Fibroblast of gingiva (primary cell): Measurements from ENCODE around the gene SOX13.
A peak's percentile ranks its signal among the peaks of the same experiment; 100 is the strongest.

Experiments
- DNase-seq: peaks from one replicate; pipeline ENCODE4 v3.0.0-alpha.2; 2011; ENCODE audit warnings: low read depth

Gene SOX13

DNA sequence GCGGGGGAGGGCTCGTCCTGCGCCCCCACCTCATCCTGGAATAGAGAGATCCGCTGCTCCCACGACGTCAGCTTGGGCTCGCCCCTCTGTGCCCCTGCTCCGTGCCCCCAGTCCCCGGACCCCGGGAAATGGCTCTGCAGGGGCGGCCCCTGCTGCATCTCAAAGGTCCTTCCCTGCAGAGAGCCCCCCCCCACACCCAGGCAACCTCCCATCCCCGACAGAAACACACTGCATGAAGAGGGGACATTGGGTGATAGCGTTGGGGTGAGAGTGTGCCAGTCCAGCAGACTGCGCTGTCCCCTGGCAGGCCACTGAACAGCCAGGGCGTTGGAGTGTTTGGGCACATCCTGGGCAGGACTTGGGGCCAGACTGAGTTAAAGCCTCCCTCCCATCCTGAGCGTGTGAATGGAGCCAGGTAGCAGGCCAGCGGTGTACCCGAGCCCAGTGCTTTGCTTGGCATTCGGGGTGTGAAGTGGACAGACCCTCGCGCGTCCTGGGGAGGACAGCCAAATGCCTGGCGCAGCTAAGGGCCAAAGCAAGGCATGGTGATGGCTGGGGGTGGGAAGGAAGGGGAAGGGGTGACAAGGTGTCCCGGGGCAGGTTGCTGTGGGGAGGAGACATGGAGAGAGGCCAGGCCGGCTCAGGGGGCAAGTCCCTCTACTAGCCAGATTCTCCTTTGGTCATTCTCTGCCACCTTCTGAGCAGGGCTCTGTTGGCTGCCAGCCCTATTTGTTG lies 79.6 kb downstream of the SOX13 start:
- no peak for DNase-seq

DNA sequence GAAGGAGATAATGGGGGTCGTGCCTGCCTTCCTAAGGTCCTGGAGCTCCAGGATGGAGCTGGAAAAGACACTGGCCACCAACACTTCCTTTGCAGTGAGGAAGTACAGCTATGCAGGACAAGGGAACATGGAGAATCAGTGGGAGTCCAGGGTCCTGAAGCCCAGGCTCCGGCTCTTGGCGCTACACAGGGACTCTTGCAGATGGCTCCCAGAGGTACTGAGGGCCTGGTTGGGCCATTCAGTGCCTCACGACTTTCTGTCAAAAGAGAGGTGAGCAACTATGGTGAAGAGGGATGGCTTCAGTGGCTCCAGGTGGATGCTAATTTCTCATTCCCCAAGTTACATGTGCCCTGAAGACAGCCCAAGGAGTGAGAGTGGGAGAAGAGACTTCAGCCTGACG lies 80.8 kb downstream of the SOX13 start:
- DNase-seq, result no peak

DNA sequence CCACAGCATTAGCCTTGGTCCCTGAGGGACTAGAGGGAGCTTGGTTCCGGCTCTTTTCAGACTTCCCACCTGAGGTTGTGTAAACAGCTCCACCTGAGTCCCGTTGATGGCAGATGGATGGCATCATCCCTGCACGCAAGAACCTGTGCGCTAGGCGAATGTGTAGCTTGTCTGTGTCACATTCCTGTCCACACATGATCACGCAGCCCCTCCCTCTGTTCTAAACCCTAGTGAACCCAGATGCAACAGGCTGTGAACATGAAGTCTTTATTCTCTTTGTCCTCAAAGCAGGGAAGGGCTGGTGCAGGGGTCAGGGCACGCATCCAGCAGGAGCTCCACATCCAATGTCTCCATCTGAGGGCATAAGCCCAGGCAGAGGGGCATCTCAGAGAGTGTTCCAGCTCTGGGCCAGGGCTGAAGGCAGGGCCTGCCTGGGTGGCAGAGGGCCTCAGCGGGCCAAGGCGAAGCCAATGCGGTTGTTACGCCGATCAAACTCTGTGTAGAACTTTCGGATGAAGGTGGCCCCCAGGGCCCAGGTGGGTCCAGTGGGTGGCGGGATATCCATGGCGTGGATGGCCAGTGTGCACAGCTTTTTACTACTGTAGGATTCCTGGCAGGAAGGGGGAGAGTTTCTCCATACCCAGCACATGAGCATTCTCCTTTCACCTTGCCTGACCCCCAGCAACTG lies 81.8 kb downstream of the SOX13 start:
- no peak for DNase-seq

DNA sequence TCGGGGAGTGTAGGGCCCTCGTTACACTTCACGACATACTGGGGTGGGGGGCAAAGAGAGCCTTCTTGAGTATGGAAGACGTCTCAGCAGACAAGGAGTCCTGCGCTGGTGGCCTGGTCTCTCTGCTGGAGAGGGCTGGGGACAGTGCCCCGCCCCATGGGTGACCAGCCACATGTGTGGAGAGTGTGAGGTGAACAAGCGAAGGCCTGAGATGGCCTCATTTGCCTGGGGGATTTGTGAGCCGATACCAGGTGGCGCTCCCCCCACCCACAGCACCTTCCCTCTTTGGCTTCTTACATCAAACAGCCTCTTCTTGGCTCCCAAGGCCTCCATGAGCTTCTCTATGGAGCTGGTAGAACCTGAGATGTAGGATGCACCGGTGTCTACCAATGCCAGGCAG lies 83.0 kb downstream of the SOX13 start:
- no peak for DNase-seq

DNA sequence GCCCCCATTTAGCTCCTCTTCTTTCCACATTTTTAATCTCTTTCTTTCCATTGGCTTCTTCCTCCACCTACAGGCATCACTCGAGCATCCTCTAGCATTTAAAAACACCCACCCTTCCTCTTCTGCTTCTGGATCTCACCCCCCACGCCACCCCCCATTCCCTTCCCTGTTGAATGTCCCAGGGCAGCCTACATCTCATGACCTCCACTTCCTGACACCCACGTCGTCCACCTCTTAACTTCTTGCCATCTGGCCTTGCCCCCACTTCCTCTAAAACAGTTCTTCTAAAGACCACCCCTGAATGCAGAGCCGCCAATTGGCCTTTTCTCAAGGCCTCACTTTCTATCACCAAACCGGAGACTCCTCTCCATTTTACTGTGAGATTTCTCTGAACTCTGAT lies 85.0 kb downstream of the SOX13 start:
- DNase-seq, result no peak

DNA sequence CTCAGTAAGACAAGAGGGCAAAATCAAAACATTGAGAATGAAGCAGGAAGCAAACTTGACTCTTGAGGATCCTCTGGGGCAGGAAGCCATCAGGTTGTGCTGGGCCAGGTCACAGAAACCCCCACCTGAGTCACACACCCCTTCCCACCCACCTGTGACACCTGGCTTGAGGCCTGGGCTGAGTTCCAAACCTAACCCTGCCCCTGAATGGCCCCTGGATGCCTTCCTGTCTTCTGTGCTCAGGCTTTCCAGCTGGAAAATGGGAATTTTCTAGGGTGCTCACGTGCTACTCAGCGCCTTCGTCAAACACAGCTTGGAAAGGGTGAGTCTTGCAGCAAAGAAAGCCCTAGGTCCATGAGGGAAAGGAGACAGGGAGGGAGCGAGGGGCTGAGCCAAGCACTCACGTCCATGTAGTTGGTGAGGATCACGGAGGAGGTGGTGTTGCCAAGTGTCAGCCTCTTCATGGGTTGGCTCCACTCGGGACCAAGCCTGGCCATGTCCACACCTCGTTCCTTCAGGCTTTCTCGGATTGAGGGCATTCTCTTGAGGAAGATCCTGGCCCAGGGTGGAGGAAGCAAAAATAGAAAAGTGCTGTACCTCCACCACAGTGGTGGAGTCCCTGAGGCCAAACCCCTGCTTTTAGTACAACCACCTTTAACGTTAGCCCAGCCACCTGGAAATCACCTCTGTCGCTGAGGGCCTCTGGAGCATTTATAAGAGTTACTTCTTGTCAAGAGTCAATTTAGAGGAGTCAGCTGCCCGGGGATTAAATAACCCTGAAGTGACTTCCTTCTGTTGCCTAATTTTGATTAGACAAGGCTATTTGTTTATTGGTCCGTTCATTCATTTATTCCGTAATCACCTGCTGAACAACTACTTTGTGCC lies 88.9 kb downstream of the SOX13 start:
- no peak for DNase-seq

DNA sequence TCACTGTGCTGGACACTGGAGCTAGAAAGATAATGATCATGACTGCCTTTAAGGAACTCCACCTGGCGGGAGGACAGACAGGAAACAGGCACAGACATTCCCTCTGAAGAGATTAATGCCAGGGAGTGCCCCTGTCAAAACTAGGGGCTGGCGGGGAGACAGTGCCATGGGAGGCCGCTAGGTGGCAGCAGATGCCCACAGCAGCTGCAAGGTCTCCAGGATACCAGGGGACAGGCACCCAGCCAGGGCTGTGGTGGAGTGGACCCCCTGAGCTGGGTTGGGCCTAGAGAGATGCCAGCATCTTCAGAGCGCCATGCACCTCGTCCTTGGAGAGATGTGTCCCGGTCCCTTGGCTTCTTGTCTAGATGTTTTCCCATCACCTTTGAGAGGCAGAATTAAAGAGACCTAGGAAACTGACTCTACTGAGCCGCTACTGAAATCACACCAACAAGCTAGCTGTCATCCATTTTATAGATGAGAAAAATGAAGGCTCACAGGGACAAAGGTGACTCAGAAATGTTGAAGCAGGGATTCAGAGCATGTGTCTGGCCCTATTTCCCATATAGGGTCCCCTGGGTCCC lies 89.7 kb downstream of the SOX13 start:
- peak; percentile 44 for DNase-seq

DNA sequence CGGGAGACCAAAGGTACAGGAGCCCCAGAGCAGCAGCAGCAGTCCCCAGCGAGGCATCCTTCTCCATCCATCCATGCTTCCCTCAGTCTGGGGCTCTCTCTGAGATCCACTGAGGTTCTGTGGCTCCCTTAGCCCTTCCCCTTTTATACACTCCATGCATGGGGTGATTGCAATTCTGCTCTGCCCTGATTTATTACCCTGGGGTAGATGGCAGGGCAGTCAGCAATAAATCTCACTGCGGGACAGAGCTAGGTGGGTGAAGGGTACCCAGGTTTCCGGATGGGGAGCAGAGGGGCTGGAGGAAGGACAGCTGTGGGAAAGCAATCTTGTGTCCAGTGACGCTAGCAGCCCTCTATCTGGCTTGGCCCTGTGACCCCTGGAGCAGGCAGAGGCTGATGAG lies 93.3 kb downstream of the SOX13 start, which contains the start of gene REN:
Gene REN (minus strand): TSS at position 119 of the 400 bp plus-strand sequence. CDS start 44 bp downstream, at position 75.
- no peak for DNase-seq

DNA sequence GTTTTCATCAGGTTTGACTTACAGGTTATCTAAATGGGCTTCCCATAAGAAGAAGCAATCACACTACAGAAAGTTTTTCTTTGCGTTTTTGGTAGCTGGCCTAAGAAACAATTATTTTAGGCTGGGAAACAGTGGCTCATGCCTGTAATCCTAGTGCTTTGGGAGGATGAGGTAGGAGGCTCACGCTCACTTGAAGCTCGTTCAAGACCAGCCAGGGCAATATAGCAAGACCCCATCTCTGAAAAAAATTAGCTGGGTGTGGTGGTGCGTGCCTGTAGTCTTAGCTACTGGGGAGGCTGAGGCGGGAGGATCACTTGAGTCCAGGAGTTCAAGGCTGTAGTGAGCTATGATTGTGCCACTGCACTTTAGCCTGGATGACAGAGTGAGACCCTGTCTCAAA lies 94.8 kb downstream of the SOX13 start:
- no peak for DNase-seq

DNA sequence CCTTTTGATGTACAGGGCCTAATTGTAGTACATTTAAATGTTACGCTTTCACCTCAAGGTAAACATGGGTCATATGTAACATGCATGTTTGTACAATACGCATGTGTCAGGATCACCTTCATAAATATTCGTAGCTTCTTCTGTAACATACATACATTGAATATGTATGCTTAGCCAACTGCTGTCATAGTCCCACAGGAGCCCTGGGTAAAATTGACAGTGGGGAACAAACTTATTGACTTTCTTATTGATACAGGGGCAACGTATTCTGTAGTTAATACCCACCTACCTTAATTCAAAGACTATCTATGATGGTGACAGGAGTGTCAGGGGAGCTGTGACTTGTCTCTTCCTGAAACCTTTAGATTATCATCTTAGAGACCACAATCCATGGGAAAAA lies 96.9 kb downstream of the SOX13 start:
- DNase-seq, result no peak

DNA sequence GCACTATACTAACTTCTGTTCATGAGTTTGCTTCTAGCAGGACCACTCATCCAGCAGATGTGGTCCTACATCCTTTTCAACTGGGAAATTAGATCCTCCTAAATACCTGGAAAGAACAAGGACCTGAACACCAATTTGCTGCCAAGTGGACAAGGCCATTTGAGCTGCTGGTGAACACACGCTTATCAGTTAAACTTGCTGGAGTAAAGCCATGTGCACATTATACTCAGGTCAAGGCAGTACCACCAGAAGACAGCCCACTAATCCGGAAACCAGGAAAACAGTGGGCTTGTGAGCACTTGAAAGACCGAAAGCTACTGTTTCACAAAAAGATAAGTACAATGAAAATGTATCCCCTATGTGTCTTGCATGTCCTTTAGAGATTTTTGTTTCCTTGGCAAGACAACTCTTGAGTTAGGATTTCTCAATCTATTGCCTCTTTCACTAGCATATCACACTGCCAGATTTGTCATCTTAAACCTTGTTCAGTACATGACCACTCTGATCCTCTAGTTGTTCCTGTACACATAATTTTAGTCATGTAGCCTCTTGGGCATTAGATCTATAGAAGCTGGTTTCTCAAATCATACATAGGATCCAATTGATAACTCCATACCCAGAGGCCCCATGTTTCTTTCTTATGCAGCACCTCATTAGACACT lies 97.7 kb downstream of the SOX13 start:
- peak; percentile 18 for DNase-seq

DNA sequence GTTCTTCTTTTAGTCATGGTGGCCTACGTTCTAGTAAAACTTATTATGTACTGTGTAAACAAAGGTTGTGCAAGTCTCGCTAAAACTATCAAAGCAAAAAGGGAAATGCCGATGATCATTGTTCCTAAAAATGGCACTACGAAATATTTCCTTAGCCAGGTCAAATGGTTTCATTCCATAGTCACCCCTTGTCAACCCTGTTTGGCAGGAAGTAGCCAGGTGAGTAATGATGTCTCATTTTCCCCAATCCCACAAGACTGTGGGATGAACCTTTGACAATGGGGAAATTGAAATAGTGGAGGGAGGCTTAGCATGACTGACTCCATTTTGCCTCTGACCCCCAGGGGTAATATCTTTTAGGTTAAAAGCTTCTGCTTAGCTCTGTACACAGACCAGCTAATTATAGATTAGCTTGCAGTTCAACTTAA lies 98.8 kb downstream of the SOX13 start:
- DNase-seq, result no peak

DNA sequence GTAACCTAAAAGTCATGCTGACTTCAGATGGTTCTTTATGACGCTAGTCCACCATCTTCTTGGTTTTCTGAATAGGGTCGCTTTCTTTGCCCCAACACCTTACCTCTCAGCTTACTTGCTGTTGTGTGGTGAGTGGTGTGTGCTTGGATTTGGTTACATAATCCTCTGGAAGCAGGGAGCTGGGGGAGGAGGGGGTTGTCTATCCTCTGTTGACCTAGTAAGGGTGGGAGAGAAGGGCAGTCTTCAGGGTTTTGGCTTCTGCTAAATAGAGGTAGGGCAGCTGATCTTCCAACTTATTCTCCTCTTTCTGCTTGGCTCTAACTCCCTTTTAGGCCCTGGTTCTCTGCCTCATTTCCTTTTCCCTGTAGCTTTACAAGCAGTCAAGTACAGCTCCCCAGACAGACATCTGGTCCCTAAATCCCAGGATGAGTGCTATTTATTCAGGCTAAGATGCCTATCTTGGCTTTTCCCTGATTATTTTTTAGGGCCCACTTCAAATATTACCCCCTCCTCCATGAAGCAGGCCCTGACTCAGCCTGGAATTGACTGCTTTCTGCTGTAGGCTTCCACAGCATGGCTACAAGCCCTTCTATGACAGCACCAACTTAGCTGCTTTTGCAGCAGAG lies 99.6 kb downstream of the SOX13 start:
- DNase-seq, result no peak

DNA sequence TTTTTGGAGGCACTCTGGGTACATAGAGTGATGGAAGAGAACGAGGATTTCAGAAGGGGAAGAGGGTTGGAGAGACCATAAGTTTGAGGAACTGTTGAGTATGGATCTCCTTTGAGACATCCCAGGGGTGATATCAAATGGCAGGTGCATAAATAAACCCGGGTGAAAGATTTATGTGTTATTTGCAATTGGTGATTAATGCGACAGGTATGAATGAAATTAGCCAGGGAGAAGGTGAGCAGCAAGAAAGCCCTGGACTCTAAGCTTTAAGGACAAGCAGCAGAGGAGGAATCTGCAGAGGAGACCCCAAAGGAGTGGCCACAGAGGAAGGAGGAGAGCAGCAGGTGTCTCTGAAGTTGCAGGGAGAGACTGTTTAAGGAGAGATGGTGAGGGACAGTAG lies 102.0 kb downstream of the SOX13 start:
- no peak for DNase-seq

DNA sequence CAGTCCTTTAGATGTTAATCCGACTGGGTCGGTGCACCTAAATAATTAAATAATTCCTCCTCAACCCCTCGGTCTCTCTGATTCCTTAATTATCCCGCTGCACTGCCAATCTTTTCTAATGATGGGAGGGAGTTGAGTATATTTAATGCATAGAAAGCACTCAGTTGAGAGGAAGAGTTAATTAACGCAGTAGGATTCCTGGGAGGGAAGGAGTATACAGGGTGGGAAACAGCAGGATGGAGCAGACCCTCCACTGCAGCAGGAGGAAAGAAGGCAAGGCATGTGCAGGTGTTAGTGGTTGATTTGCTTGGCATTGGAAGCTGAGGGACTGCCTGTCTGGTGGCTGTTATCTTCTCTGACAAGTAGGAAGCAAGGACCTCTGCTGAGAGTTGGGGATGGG lies 103.1 kb downstream of the SOX13 start:
- no peak for DNase-seq

DNA sequence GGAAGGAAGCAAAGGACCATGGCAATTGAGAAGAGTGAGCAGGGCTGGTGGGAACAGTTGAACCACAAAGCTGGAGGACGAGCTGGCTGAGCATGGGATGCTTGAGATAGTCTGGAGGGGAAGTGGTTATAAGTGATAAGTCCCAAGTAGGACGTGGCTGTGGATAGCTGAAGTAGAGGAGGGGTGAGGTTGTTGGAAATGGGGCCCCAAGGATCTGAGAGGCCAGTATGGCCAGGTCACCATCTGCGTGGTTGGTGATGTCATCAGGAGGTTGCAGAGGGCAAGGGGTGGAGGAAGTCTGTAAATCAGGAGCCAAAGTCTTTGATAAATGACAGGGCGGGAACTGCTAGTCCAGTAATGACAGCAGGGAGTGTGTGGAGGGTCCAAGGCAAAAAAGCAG lies 104.2 kb downstream of the SOX13 start:
- no peak for DNase-seq
